ENCODE data around the gene DEPP1.

The DEPP1 gene

GRCh38 chr10:44980309-44981171 is 1.9 kb upstream of the DEPP1 start:
- in situ Hi-C loops (cut with MboI; ENCODE audit: low sequenced_read_pairs), result no loop called here

DNA sequence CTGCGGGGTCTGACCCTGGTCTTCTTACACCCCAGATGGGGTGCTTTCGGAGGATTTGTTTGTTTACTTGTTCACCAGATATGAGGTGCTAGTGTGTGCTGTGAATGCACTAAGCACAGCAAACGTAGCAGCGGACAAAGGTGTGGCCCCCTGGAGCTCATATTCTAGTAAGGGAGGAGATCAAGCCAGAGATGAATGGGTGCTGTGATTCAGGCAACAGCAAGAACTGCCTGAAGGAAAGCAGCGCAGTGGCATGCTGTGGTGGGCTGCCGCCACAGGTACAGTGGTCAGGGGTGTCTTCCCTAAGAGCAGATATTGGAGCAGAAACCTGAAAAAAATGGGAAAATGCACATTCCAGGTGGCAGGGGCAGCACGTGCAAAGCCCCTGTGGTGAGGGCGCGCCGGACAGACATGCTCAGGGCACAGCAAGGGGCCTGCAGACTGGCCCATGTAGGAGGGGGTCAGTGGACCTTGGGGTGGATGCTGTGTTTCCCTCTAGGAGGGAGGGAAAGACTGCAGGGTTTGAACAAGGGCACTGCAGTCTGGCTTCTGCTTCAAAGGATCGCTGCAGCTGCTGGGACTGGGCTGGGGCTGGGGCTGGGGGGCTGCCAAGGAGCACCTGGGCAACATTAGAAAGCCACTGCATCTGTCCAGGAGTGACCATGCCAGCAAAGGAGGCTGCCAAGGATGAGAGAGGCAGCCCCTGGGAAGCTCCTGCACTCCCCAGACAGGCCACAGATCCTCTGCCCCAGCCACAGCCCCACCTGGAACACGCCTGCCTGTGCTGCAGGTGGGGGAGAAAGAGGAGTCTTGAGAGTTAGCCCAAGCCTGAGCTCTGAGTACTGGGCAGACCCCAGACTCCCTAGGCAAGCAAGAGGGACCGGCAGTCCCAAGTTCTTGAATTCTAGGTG is 927 bp upstream of the DEPP1 start:
- in situ Hi-C loops (cut with MboI; ENCODE audit: low sequenced_read_pairs), result no loop called here

GRCh38 chr10:44978213-44978569 is 418 bp downstream of the DEPP1 start:
- in situ Hi-C loops (cut with MboI; ENCODE audit: low sequenced_read_pairs), result no loop called here

- in situ Hi-C loops (cut with MboI; ENCODE audit: low sequenced_read_pairs), result no loop called here
These were observed 1.1 kb downstream of the DEPP1 start for GRCh38 chr10:44977287-44978212.

DNA sequence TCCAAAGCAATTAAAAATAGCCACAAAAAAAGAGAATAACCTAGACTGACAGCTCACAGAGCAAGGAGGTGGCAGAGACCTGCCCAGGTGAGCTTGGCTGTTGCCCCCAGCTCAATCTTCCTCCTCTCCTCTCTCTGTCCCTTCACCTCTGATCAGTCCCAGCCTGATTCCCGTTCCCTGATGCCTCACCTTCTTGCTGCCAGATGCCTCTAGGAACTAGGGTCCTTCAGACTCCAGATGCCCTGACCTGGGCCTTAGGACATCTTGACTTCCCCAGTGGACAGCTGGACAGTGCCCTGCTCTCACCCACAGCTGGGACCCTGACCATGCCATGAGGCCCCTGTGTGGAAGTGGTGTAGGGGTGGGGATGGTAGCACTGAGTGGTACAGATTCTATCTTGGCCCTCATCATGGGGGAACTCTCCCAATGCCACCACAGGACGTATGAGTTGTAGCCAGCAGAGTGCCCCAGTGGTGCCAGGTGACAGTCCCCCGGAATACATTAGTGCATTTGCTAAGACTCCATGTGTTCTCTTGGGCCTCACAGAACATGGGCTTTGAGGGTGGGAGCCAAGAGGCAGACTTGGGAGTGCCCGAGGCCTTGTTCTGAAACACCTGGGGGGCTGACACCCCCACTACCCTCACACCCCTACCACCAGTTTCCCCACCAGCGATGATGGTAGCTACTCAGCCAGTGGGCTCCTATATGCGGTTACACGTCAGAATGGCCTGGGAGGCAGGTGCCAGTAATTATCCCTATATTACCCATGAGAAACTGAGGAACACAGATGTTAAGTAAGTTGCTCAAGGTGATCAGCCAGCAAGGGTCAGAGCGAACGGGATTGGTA is 2.0 kb downstream of the DEPP1 start:
- in situ Hi-C loops (cut with MboI; ENCODE audit: low sequenced_read_pairs), result no loop called here

DNA sequence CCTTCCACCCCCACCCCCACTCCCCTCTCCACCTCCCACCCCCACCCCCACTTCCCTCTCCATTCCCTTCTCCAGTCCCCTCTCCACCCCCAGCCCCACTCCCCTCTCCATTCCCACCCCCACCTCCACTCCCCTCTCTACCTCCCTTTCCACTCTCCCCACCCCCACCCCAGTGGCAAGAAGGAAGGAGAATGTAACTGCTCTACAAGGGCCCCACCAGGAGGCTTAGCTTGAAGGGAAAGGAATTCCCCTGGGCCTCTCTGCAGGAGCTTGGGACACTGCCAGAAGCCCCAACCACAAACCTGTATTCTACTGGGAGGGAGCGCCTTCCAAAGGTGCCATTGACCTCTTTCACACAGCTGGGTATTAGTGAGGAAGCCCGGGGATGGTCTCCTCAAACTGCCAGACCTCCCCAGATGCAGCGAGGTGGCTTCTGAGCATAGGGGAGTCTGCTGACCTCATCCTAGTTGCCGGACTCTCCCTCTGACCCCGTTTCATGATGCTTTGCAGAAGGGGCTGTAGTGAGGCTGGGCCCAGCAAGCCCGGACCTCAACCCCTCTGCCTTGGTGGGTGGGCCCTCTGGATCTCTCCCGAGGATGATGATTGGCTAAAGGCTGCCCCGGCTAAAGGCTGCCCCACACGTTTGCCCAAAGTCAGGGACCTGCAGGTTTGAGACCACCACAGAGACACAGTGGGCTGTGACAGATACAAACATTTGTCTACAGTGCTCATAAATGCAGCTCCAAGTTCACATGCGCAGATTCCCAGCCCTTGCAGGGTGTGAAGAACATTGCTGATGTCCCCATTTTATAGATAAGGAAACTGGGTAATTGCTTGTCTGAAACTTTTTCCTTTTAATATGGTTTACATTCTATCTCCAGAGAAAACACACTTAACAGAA is 2.9 kb downstream of the DEPP1 start:
- in situ Hi-C loops (cut with MboI; ENCODE audit: low sequenced_read_pairs), result no loop called here

- in situ Hi-C loops (cut with MboI; ENCODE audit: low sequenced_read_pairs), result loop anchor here (25.0 kb wide), 1 partner anchor 1563 kb away; the partner anchor contains the start of gene HNRNPF
These were observed 3.8 kb downstream of the DEPP1 start for GRCh38 chr10:44974628-44975430.

- in situ Hi-C loops (cut with MboI; ENCODE audit: low sequenced_read_pairs), result loop anchor here (25.0 kb wide), 1 partner anchor 1562 kb away; the partner anchor contains the start of gene HNRNPF
These were observed 4.5 kb downstream of the DEPP1 start for GRCh38 chr10:44974082-44974627.

DNA sequence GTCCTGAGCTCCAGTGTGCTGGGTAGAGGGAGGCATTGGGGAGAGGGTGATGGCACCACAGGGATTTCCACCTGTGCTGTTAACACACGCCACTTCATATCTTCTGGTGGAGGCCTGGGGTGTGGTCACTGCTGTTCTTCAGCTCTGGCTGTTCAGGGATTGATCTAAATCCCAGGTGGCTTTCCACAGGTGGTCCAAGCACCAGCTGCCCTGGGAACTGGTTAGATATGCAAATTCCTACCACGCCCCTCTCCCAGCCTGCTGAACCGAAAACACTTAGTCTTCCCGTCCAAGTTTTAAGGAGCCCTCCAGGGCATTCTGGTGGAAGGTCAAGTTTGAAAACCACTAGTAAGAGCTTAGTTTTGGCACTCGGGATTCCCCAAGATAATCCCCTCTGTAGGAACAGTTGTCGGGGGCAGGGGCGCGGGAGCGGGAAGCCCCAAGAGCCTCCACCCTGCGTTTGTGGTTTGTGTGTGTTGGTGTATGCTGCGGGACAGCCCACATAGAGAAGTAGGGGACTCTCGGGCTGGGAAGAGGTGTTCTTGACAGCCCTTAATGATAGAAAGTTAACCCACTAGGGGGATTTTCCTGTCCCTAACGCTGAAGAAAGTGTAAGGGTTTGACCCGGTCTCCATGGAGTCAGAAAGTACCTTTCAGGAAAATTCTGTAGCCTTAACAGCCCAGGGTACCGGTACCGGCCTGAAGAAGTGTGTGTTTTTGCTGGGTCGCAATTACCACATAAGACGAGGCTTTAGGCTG is 5.1 kb downstream of the DEPP1 start:
- in situ Hi-C loops (cut with MboI; ENCODE audit: low sequenced_read_pairs), result loop anchor here (25.0 kb wide), 1 partner anchor 1561 kb away; the partner anchor contains the start of gene HNRNPF

- in situ Hi-C loops (cut with MboI; ENCODE audit: low sequenced_read_pairs), result loop anchor here (25.0 kb wide), 1 partner anchor 1561 kb away; the partner anchor contains the start of gene HNRNPF
These were observed 5.7 kb downstream of the DEPP1 start for GRCh38 chr10:44972874-44973306.

DNA sequence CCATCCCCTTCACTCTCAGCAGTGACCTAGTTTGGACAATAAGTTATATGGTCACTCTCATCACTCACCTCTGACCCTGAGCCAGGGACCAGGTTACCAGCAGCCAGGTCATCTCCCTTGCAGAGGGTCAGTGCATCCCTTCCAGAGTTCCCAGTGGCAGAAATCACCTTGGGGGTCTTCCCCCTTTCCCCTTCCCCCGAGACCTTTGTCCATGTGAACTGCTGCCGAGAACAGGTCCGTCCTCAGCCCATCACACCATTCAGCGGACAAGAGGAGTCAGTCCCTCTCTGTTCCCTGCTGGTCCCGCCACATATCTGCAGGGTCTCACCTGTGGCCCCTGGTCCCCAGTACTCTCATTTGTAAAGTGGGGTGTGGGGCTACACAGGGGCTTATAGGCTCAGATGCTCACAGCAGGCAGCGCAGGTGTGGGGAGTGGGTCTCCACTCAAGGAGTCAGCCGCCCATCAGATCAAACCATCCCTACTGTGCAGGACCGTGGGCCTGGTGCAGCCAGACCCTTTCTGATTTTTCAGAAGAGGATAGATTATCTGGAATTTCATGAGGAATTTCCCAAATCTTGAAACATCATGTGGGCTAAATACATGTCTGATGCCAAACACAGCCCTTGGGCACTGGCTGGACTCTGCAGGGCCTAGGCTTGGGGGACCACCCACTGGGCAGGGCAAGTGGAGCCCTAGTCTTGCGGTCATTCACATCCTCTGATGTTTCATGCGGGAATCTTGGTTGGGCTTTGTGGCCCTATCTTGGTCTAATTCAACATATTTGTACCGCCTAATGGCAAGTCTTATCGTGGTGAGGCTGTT is 6.5 kb downstream of the DEPP1 start:
- in situ Hi-C loops (cut with MboI; ENCODE audit: low sequenced_read_pairs), result loop anchor here (25.0 kb wide), 1 partner anchor 1560 kb away; the partner anchor contains the start of gene HNRNPF

- in situ Hi-C loops (cut with MboI; ENCODE audit: low sequenced_read_pairs), result loop anchor here (25.0 kb wide), 1 partner anchor 1559 kb away; the partner anchor contains the start of gene HNRNPF
These were observed 7.2 kb downstream of the DEPP1 start for GRCh38 chr10:44971434-44971833.

DNA sequence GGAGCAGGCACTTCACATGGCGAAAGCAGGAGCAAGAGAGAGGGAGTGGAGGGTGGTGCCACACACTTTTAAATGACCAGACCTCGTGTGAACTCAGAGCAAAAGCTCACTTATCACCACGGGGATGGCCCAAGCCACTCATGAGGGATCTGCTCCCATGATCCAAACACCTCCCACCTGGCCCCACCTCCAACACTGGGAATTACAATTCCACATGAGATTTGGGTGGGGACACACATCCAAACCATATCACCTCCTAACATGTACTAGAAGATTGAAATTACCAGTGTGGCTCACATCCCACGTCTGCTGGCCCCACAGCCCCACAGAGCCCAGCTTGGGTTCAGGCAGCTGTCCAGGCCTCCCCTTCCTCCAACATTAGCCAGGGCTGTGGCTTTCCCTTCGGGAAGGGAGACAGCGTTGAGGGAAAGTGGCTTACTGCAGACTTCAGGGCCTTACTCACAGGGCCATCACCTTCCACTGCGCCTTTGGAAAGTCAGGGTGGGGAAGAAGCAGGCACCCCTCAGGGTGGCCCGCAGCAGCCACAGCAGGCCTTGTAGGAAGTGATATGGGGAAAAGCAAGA is 7.7 kb downstream of the DEPP1 start:
- in situ Hi-C loops (cut with MboI; ENCODE audit: low sequenced_read_pairs), result loop anchor here (25.0 kb wide), 1 partner anchor 1559 kb away; the partner anchor contains the start of gene HNRNPF

DNA sequence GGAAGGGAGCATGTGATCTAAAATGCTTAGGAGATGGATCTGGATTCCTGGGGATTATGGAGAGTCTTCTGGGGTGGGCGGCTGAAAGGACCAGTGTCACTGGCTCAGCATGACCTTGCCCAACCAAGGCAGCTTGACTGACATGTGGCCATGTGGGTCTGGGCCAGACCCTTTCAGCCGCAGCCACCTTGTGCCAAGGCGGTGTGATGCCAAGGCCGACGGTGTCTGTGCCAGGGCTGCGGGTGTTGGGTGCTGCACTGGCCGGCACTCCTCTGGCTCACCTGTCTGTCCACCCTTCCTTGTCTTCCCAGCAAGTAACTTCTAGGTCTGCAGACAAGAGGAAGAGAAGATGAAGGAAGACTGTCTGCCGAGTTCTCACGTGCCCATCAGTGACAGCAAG is 8.8 kb downstream of the DEPP1 start:
- in situ Hi-C loops (cut with MboI; ENCODE audit: low sequenced_read_pairs), result loop anchor here (25.0 kb wide), 1 partner anchor 1558 kb away; the partner anchor contains the start of gene HNRNPF
